Endometrium (tissue), 2 donors: Measurements from ENCODE around the gene VCAN.
A peak's percentile ranks its signal among the peaks of the same experiment; 100 is the strongest.
"Not testable (repeated sequence)": the region's sequence is repeated elsewhere in the genome, so short reads cannot be mapped to it uniquely, and the experiment has no call there.

Experiments used
- FAIRE-seq: peaks from 2 replicates; lab custom pipeline; 2012; peaks lifted over from hg19 to GRCh38; lab: Jason Lieb, UNC
- donor health status: control.
- donor health status: control.

VCAN gene

DNA sequence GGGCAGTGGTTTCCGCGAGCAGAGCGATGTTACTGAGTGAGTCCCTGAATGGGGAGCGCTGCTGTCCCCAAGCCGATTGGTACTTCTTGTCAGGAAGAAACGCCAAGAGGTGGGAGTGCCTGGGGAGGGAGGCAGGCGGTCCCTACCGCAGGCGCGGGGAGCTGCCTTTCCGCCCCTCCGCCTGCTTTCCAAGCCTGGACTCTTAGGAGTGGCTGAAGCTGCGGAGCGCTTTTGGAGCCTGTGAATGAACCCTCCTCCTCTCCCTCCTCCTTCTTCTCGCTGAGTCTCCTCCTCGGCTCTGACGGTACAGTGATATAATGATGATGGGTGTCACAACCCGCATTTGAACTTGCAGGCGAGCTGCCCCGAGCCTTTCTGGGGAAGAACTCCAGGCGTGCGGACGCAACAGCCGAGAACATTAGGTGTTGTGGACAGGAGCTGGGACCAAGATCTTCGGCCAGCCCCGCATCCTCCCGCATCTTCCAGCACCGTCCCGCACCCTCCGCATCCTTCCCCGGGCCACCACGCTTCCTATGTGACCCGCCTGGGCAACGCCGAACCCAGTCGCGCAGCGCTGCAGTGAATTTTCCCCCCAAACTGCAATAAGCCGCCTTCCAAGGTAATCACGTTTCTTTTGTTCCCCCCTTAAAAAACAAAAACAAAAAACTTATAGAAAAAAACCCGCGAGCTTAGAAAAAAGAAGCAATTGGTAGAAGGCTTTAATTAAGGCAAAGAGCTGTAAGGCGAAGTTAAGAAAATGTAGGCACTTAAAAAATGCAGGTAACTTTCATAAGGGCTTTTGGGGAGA lies at the start of gene VCAN:
Gene VCAN, plus strand, starts transcription at position 340 of the 808 bp plus-strand sequence. CDS start 11,775 bp downstream, outside the sequence.
- FAIRE-seq, result peak; percentile 35

GRCh38 chr5:83422284-83422683 lies 49.3 kb upstream of the VCAN start:
- FAIRE-seq, result no peak

GRCh38 chr5:83426855-83427254 lies 44.7 kb upstream of the VCAN start:
- FAIRE-seq, result no peak

- FAIRE-seq, result no peak
Measured at GRCh38 chr5:83428126-83428525, 43.4 kb upstream of the VCAN start.

DNA sequence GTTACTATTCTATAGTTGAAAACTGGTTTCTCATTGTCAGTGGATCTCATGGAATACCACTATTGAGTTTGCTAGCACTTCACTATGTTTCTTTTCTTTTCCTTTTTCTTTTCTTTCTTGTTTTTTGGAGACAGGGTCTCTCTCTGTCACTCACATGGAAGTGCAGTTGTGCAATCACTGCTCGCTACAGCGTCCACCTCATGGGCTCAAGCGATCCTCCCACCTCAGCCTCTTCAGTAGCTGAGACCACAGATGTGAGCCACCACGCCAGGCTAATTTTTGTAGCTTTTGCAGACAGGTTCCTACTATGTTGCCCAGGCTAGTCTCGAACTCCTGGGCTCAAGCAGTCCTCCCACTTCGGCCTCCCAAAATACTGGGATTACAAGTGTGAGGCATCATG lies 42.7 kb upstream of the VCAN start:
- FAIRE-seq, result no peak

GRCh38 chr5:83430130-83431010 lies 41.2 kb upstream of the VCAN start:
- FAIRE-seq, result no peak

DNA sequence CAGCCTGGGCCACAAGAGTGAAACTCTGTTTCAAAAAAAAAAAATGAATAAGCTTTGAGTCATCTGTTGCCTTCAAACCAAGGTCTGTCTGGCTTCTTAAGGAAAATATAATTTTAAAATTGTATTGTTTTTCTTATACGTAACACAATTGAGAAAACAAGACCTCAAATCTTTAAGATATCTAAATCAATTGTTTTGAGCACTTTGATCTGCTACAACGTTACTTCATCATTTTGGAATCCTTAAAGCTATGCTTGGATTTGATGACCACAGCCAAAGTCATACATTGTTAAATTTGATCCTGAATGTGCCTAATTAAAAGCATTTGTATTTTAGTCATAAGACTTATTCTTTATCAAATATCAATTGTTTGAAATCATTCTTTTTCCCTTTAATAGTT lies 37.7 kb upstream of the VCAN start:
- FAIRE-seq, result no peak

DNA sequence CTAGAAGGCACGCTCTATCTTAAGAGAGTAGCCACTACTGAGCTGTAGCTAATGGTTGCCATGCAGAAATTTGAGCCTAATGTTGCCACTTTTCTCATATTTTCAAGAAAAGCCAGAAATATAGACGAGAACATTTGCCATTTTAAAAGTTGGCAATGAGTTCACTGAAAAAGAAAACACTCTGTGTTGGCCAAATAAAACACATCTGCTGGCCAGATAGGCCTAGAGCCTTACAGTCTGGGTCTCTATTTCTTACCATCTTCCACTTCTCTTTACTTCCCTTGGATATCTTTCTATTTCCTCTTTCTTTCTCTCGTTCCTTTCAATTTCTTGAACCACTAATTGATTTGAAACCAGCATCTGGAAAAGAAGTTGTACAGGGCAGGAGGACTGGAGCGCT lies 36.6 kb upstream of the VCAN start:
- no peak for FAIRE-seq

DNA sequence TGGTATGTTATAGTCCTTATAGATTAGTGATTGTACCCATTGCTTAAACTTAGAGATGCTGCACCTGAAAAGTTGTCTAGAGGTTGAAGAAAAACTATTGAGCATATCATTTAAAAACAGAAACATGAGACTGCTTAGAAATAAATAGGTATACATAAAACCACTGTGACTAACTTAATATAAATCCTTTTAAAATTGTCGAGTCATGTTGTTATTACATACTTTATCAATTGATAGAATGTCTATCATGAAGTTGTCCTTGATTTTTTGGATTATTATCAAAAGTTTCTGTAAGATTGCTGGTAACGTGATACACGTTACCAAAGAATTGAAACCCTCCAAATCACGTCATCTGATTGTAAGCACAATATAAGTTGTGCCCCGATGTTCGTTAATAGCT lies 35.3 kb upstream of the VCAN start:
- FAIRE-seq, result no peak

DNA sequence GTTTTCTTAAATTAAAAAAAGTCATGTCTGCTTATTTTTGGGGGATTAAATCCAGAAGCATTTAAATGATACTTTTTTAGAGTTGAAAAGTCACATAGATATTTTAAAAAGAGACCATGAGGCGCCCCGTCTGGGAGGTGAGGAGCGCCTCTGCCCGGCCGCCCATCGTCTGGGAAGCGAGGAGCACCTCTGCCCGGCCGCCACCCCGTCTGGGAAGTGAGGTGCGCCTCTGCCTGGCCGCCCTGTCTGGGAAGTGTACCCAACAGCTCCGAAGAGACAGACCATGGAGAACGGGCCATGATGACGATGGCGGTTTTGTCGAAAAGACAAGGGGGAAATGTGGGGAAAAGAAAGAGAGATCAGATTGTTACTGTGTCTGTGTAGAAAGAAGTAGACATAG lies 33.8 kb upstream of the VCAN start:
- not testable (repeated sequence) for FAIRE-seq

DNA sequence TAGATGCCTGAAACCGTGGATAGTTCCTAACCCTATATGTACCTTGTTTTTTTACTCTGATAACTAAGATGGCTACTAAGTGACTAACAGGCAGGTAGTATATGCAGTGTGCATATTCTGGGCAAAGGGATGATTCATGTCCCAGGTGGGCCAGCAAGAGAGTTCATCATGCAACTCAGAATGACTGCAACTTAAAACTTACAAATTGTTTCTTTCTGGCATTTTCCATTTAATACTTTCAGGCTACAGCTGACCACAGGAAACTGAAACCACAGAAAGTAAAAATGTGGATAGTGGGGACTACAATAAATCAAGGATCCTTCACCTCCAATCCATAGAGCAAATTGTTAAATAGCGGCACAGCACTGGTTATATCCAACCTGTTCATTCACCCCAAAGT lies 30.7 kb upstream of the VCAN start:
- no peak for FAIRE-seq

DNA sequence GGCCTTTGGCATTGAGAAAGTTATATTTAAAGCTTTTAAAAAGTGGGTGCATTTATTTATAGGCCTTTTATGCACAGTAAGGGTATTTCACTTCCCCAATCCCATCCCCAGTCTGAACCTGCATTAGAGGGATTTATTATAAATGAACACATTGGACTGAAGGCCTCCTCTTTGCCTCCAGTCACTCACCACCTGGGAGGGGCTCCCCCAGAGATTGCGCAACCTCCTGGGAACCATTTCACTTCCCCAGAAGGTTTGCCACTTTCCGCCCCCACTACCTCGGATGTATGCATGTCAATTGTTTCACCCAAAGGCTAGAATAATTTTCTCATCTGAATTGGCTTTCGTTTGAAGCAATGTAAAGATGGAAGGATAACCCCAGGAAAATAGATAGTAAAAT lies 29.8 kb upstream of the VCAN start:
- FAIRE-seq, result no peak

GRCh38 chr5:83443534-83443933 lies 28.0 kb upstream of the VCAN start:
- no peak for FAIRE-seq

DNA sequence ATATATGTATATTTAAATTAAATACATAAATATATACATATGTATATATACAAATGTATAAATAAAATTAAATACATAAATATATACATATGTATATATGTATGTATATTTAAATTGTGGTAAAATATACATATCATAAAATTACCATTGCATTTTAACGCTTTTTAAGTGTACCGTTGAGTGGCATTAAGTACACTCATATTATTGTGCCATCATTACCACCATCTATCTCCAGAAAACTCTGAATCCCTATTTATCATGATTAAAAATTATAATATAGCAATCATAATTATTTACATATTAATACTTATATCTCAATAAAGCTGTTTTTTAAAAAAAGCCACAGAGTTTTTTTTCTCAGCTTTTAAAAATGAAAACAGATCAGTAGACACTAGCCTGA lies 27.1 kb upstream of the VCAN start:
- peak; percentile 37 for FAIRE-seq

DNA sequence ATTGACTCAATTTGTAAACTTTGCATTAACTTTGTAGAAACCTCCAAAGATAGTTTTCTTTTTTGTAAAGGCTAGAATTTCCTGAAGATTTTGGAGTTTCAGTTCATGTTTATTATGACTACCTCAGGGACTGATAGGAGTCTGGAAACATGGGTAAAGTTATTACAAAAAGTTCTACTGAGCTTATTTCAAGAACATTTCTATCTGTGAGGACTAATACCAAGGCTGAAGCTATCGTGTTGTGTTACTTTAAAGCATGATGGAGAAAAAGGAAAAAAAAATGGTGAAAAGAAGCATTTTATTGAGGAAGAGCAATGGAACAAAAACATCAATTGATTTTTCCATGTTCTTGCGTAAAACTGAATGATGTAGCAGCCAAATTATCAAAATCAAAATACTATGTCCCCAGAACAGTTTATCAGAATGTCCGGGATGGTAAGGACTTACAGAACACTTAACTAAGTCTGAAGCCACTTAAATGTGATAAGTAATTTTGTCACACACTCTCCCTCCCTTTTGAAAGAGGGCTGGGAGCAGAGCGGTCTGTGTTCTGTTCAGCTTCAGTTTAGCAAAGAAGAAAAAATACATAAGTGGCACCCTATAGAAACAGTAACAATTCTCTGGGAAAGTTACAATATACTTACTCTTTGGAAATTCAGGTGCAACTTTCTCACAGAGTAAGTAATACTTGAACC lies 25.1 kb upstream of the VCAN start:
- no peak for FAIRE-seq

DNA sequence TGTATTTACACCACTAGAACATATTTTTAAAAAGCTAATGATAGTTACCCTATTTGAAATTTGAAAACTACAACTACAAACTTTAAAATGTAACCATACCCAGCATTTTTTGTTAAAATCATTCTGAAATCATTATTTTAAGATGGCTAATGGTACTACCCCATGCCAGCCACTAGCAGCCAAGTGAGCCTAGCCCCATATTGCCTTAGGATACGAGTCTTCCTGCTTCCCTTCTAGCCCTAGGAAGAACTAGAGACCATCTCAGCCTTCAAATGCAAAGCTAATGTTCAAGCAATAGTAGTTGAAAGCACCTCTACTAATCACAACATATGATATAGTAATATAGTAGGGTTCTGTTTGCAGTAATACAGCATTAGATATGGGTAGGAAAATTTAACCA lies 24.0 kb upstream of the VCAN start:
- no peak for FAIRE-seq

- FAIRE-seq, result no peak
Measured at GRCh38 chr5:83450183-83450966, 21.2 kb upstream of the VCAN start.

DNA sequence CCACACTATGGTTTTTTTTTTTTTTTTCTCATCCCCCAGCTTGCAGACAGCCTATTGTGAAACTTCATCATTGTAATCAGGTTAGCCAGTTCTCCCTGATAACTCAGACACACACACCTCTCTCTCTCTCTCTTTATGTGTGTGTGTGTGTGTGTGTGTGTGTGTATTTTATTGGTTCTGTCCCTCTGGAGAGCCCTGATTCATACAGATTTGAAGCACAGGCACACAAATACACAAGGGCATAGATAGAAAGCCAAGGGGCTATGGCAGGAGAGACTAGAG lies 20.6 kb upstream of the VCAN start:
- FAIRE-seq, result no peak

DNA sequence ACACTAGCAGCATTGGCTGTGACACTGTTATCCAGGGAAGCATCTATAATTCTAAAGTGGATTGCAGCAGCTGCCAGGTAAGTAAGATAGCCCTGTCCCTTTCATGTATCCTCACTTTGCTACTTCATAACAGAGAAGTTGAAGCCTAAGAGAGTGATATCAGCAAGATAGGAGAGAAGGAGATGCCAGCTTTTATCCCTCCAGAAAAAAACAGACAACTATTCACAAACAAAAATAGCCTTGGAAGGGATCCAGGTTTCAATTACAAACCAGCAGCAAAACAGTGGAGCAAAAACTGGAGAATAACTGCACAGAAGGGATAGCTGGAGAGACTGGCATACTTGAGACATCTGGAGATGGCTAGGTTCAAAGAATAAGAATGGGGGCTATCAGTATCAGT lies 19.6 kb upstream of the VCAN start:
- no peak for FAIRE-seq

- FAIRE-seq, result no peak
Measured at GRCh38 chr5:83453937-83454336, 17.6 kb upstream of the VCAN start.

DNA sequence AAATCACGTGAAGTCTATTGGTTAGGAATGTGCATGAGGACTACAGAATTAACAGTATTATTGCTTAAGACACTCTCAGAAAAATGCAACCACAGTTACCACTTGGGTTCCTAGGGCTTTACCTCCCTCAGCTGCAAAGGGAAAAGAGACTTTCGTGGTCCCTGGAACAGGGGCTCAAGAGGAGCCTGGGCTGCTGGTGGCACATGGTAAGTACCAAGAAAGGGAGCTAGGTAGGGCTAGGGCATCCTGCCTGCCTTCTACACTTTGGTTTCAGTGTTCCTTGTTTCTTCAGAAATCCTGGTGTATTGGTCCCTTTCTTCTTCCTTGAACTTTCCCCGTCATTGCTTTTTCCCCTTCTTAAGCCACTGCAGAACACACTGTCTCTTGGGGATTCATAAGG lies 7.3 kb upstream of the VCAN start:
- no peak for FAIRE-seq

GRCh38 chr5:83467371-83468035 lies 4.0 kb upstream of the VCAN start:
- peak; percentile 68 for FAIRE-seq
